Left ventricle myocardium inferior (tissue), 1 donor: ENCODE data around the gene GPRASP3. TPM values are rescaled to one million over a fixed set of nuclear protein-coding genes. Genes with fewer than 3 reads are reported as not detected.
A peak's percentile ranks its signal among the peaks of the same experiment; 100 is the strongest.

Experiments used
- DNase-seq: peaks from one replicate; pipeline ENCODE4 v3.0.0-alpha.2; 2020
- H3K27ac ChIP-seq: fragments of 200-600 bp; replicated peaks from 2 replicates; pipeline ENCODE4 v1.8.0; 2021
- H3K27me3 ChIP-seq: fragments of 200-600 bp; 2 replicates; pipeline ENCODE4 v1.8.0; 2021; ENCODE audit warnings: low read depth
- H3K36me3 ChIP-seq: fragments of 200-600 bp; 2 replicates; pipeline ENCODE4 v1.8.0; 2021
- H3K4me1 ChIP-seq: fragments of 200-600 bp; 2 replicates; pipeline ENCODE4 v1.8.0; 2021
- H3K4me3 ChIP-seq: fragments of 200-600 bp; 2 replicates; pipeline ENCODE4 v1.8.0; 2021; ENCODE audit warnings: mild to moderate bottlenecking, moderate library complexity
- H3K9me3 ChIP-seq: fragments of 200-600 bp; replicated peaks from 2 replicates; pipeline ENCODE4 v1.8.0; 2021
- intact Hi-C: fragments of 100-400 bp; cut with micrococcal nuclease; formaldehyde crosslinking; loops from one replicate; pipeline ENCODE4 v1.11.0; 2022
- total RNA-seq: library from RNA; stranded (reverse); fragmentation: NEBNext Ultra II Directional; extraction: Animal tissue kit (Norgen Biotek cat#: 25700); gene quantifications from one replicate; pipeline ENCODE4 v1.2.1, GENCODE V29; 2021
- TF ChIP-seq, protein P1 (sequence below): fragments of 200-600 bp; IDR thresholded peaks from 2 replicates; pipeline ENCODE4 v1.8.0; 2021; ENCODE audit warnings: antibody characterized with exemption, mild to moderate bottlenecking, borderline replicate concordance
- donor health status: DM: no; HTN: yes; CAD: no; lungs with severe emphysema.

GPRASP3 gene
- total RNA-seq, 1 donor from 2014 or later: 4.8 TPM

DNA sequence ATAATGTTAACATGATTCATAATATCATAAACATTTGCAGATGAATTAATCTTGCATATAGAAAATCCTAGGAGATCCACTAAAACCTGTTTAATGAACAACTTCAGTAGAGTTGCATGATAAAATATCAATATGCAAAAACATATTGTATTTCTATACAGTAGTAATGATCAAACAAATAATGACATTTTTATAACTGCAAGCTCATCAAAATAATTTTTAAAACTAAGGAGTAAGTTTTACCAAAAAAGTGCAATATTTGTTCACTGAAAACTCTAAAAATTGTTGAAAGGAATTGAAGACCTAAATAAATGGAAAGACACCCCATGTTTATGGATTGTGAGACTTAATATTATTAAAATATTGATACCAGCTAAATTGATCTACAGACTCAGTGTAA is 24.2 kb upstream of the GPRASP3 start:
- Histone ChIP-seq H3K9me3 (peaks cover 8% of the 10 kb centered on the region), H3K36me3 (no peaks in the 10 kb centered on the region), H3K27ac (no peak overlapping the region), H3K4me3 (no peak overlapping the region), H3K4me1 (no peaks in the 10 kb centered on the region), H3K27me3 (no peaks in the 10 kb centered on the region)
- TF ChIP-seq, protein P1, sequence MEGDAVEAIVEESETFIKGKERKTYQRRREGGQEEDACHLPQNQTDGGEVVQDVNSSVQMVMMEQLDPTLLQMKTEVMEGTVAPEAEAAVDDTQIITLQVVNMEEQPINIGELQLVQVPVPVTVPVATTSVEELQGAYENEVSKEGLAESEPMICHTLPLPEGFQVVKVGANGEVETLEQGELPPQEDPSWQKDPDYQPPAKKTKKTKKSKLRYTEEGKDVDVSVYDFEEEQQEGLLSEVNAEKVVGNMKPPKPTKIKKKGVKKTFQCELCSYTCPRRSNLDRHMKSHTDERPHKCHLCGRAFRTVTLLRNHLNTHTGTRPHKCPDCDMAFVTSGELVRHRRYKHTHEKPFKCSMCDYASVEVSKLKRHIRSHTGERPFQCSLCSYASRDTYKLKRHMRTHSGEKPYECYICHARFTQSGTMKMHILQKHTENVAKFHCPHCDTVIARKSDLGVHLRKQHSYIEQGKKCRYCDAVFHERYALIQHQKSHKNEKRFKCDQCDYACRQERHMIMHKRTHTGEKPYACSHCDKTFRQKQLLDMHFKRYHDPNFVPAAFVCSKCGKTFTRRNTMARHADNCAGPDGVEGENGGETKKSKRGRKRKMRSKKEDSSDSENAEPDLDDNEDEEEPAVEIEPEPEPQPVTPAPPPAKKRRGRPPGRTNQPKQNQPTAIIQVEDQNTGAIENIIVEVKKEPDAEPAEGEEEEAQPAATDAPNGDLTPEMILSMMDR: no peak
- intact Hi-C loops: no loop called here
- DNase-seq: no peak

DNA sequence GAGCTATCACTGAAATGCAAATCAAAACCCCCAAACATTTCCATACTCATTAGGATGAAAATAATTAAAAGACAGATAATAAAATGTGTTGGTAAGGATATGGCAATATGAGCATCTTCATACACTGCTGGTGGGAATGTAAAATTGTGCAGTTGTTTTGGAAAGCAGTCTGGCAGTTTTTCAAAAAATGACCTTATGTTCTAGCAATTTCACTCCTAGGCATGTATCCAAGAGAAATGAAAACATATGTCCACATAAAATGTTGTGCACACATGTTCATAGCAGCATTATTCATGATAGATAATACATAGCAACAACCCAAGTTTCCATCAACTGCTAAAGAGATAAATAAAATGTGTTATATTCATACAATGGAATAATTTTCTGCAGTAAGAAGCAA is 23.0 kb upstream of the GPRASP3 start:
- no peaks in the 10 kb centered on the region for H3K27me3 ChIP-seq
- TF ChIP-seq, protein P1: no peak
- no peak overlapping the region for H3K27ac ChIP-seq
- no peaks in the 10 kb centered on the region for H3K36me3 ChIP-seq
- intact Hi-C loops: no loop called here
- H3K9me3 ChIP-seq: no peaks in the 10 kb centered on the region
- H3K4me1 ChIP-seq: no peaks in the 10 kb centered on the region
- no peak overlapping the region for H3K4me3 ChIP-seq
- DNase-seq: no peak

DNA sequence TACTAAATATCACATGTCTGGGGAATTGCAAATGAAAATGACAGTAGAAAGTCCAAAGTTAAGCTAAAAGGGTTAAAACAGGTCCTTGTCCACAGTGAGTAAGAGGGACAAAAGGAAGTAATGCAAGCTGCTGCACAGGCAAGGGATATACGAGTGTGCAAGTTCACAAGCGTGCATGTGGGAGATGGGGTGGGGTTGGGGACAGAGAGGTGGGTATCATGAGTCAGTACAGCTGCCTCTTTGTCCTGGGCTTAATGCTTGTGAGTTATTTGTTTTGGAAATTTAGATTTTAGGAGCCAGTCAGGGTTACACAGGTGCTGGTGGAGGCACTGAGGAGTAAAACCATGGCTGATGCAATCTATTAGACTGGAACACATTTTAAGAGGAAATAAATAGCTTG is 11.6 kb upstream of the GPRASP3 start:
- no peaks in the 10 kb centered on the region for H3K9me3 ChIP-seq
- H3K4me3 ChIP-seq: no peak overlapping the region
- TF ChIP-seq, protein P1: no peak
- H3K27me3 ChIP-seq: no peaks in the 10 kb centered on the region
- intact Hi-C loops: no loop called here
- no peak overlapping the region for H3K27ac ChIP-seq
- peaks cover 3% of the 10 kb centered on the region for H3K4me1 ChIP-seq
- no peaks in the 10 kb centered on the region for H3K36me3 ChIP-seq
- DNase-seq: no peak

DNA sequence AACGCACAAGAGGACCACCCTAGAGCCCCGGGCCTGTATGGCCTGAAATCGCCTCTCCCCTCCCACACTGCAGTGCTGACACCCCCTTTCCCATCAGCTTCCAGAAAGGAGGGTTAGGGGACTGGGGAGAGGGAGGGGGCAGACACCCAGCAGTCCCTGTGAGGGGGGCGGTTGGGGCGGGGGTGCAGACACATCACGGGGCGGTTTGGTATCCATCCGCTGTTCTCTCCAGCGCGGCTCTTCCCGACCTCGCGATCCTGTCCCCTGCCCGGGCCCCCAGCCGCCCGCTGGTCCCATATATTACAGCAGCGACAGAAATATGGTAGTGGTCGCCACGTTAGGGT is 8.7 kb upstream of the GPRASP3 start:
- intact Hi-C loops: no loop called here
- no peak for DNase-seq
- no peaks in the 10 kb centered on the region for H3K9me3 ChIP-seq
- peaks cover 3% of the 10 kb centered on the region for H3K4me1 ChIP-seq
- TF ChIP-seq, protein P1: no peak
- peak overlapping the region; percentile 78 for H3K4me3 ChIP-seq
- no peak overlapping the region for H3K27ac ChIP-seq
- no peaks in the 10 kb centered on the region for H3K36me3 ChIP-seq
- no peaks in the 10 kb centered on the region for H3K27me3 ChIP-seq

DNA sequence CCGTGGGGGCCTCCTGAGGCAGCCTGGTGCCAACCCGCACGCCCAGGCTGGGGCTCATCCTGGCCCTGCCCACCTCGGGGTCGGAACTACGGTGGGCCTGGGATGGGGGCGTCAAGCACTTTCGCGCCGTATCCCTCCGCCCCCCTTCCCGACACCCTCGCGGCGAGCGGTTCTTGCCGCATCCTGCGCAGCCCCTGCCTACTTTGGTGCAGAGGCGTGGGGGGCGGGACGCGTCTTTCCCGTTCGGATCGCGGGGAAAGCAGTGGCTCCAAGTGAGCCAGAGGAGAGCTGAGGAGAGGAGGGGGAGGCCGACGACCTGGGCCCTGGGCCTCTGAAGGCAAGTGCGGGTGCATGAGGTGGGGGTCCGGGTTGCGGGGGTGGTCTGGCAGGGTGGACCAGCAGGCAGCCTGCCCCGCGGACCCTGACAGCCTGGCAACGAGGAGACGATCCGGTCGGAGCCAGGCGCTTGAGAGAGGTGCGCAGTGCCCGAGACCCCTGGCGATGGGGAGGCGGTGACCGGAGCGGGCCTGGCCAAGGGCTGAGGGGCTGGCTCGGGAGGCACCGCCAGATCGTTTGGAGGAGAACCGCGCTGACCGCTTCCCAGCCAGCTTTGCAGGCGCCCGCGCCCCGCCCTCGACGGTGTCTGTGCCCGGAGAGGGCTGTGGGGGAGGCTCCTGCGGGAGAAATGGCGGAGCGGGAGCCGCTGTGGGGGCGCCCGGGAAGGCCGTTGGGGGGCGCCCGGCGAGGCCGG is 8.2 kb upstream of the GPRASP3 start, which contains the start of gene GPRASP2:
Gene GPRASP2, plus strand, starts transcription at position 233 of the 751 bp plus-strand sequence. CDS start 2,422 bp downstream, outside the sequence.
- intact Hi-C loops: no loop called here
- peak; percentile 60 for DNase-seq
- H3K27me3 ChIP-seq: no peaks in the 10 kb centered on the region

More for the DNA sequence above, 8.2 kb upstream of the GPRASP3 start, which contains the start of gene GPRASP2:
- peak within 1 kb of the TSS; percentile 78 for H3K4me3 ChIP-seq
- H3K27ac ChIP-seq: peak within 1 kb of the TSS; percentile 87
- TF ChIP-seq, protein P1: no peak
- no peaks in the 10 kb centered on the region for H3K36me3 ChIP-seq
- H3K4me1 ChIP-seq: peaks cover 3% of the 10 kb centered on the region
- H3K9me3 ChIP-seq: no peaks in the 10 kb centered on the region
